OCI-LY1 (cell line): Measurements from ENCODE around the gene MUS81.

Experiments
- H2AFZ ChIP-seq: fragments of 200-600 bp; sonication (generic), shearing (Covaris generic); 2 replicates; pipeline ENCODE4 v1.6.0; 2014; ENCODE audit warnings: antibody characterized with exemption, mild to moderate bottlenecking, low read length
- H3F3A ChIP-seq: fragments of 200-600 bp; sonication (generic), shearing (Covaris generic); 2 replicates; pipeline ENCODE4 v1.6.0; 2014; ENCODE audit warnings: mild to moderate bottlenecking, antibody characterized with exemption, low read length, moderate library complexity; ENCODE audit not compliant: insufficient read depth
- H3K27ac ChIP-seq: fragments of 200-600 bp; sonication (generic); 2 replicates; pipeline ENCODE4 v1.5.1; 2014; ENCODE audit warnings: low read length, mixed run types, mild to moderate bottlenecking, low read depth; ENCODE audit not compliant: poor library complexity, severe bottlenecking
- H3K27me3 ChIP-seq: fragments of 200-600 bp; sonication (generic); 2 replicates; pipeline ENCODE4 v1.6.0; 2014; ENCODE audit warnings: antibody characterized with exemption, mild to moderate bottlenecking, low read length, moderate library complexity; ENCODE audit not compliant: insufficient read depth
- H3K36me3 ChIP-seq: fragments of 200-600 bp; sonication (generic); 2 replicates; pipeline ENCODE4 v1.6.1; 2014; ENCODE audit warnings: mild to moderate bottlenecking, antibody characterized with exemption, low read length, moderate library complexity, mixed read lengths; ENCODE audit not compliant: insufficient read depth
- H3K4me1 ChIP-seq: fragments of 200-600 bp; sonication (generic); 2 replicates; pipeline ENCODE4 v1.5.1; 2014; ENCODE audit warnings: mild to moderate bottlenecking, low read length, moderate library complexity; ENCODE audit not compliant: insufficient read depth, severe bottlenecking
- H3K4me2 ChIP-seq: fragments of 200-600 bp; sonication (generic), shearing (Covaris generic); 2 replicates; pipeline ENCODE4 v1.6.1; 2014; ENCODE audit warnings: low read length
- H3K4me3 ChIP-seq: fragments of 200-600 bp; sonication (generic); 2 replicates; pipeline ENCODE4 v1.5.1; 2014; ENCODE audit warnings: low read length, low read depth, mild to moderate bottlenecking, mixed read lengths; ENCODE audit not compliant: poor library complexity, severe bottlenecking
- H3K79me2 ChIP-seq: fragments of 200-600 bp; shearing (Covaris generic); 2 replicates; pipeline ENCODE4 v1.6.1; 2016; ENCODE audit warnings: mixed run types, low read length, mixed read lengths; ENCODE audit not compliant: insufficient read depth
- H3K9ac ChIP-seq: fragments of 200-600 bp; sonication (generic), shearing (Covaris generic); 2 replicates; pipeline ENCODE4 v1.6.1; 2014; ENCODE audit warnings: mild to moderate bottlenecking, low read length, mixed read lengths
- H3K9me2 ChIP-seq: fragments of 200-600 bp; sonication (generic), shearing (Covaris generic); 2 replicates; pipeline ENCODE4 v1.6.1; 2014; ENCODE audit warnings: low read depth, mild to moderate bottlenecking, low read length, mixed read lengths
- H3K9me3 ChIP-seq: fragments of 200-600 bp; shearing (Covaris generic); 2 replicates; pipeline ENCODE4 v1.6.1; 2014; ENCODE audit warnings: low read length, mixed read lengths
- H4K20me1 ChIP-seq: fragments of 200-600 bp; sonication (generic), shearing (Covaris generic); 2 replicates; pipeline ENCODE4 v1.6.0; 2016; ENCODE audit warnings: mild to moderate bottlenecking, low read length; ENCODE audit not compliant: insufficient read depth
- EZH2 ChIP-seq: fragments of 200-600 bp; sonication (generic), shearing (Covaris generic); IDR thresholded peaks from 2 replicates; pipeline ENCODE4 v1.8.0; 2017; ENCODE audit warnings: borderline replicate concordance, mixed run types, mild to moderate bottlenecking, antibody characterized with exemption, low read length, moderate library complexity, mixed read lengths
- TF ChIP-seq, protein P1 (sequence below): fragments of 200-600 bp; sonication (generic), shearing (Covaris generic); IDR thresholded peaks from 2 replicates; pipeline ENCODE4 v1.5.1; 2017; ENCODE audit warnings: mild to moderate bottlenecking, antibody characterized with exemption, low read length, moderate library complexity, mixed read lengths

The MUS81 gene

DNA sequence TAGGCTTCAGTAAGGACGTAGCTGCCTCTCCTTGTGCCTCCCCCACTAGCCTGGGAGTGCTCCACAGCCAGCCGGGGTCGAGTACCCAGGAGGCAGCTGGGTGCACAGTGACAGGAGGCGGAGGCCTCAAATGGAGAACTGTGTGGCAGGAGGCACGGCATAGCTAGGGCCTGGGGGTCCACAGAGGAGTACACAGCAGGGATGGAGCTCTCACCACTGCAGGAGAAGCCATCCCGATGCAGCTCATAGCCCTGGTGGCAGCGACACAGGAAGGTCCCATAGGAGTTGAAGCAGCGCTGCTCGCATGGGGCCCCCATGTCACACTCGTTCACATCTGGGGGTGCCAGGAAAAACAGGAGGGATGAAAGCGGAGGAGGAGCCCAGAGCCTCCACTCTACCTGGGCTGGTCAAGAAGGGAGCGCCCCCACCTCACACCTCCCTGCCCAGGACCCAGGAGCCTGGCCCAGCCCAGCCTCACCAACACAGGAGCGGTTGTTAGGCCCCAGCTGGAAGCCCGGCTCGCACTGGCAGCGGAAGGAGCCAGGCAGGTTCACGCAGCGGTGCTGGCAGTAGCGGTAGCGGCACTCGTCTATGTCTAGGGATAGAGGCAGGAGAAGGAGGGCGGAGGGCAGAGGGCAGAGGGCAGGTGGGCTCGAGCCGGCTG is 9.5 kb downstream of the MUS81 start:
- Histone ChIP-seq H3K79me2 (no peaks in the 10 kb centered on the region), H3K4me3 (no peak overlapping the region), H3K4me2 (no peak overlapping the region), H3K9ac (no peak overlapping the region), H3K36me3 (peaks cover 27% of the 10 kb centered on the region), H3K9me3 (no peaks in the 10 kb centered on the region), H2AFZ (no peak overlapping the region), H3K27ac (no peak overlapping the region), H3K9me2 (no peaks in the 10 kb centered on the region), H3K27me3 (peaks cover 3% of the 10 kb centered on the region; the same call in 1 of the 2 replicates), H4K20me1 (no peaks in the 10 kb centered on the region), H3K4me1 (peaks cover 10% of the 10 kb centered on the region), H3F3A (no peaks in the 10 kb centered on the region)
- TF ChIP-seq EZH2 = no peak
- TF ChIP-seq, protein P1, sequence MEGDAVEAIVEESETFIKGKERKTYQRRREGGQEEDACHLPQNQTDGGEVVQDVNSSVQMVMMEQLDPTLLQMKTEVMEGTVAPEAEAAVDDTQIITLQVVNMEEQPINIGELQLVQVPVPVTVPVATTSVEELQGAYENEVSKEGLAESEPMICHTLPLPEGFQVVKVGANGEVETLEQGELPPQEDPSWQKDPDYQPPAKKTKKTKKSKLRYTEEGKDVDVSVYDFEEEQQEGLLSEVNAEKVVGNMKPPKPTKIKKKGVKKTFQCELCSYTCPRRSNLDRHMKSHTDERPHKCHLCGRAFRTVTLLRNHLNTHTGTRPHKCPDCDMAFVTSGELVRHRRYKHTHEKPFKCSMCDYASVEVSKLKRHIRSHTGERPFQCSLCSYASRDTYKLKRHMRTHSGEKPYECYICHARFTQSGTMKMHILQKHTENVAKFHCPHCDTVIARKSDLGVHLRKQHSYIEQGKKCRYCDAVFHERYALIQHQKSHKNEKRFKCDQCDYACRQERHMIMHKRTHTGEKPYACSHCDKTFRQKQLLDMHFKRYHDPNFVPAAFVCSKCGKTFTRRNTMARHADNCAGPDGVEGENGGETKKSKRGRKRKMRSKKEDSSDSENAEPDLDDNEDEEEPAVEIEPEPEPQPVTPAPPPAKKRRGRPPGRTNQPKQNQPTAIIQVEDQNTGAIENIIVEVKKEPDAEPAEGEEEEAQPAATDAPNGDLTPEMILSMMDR = no peak

DNA sequence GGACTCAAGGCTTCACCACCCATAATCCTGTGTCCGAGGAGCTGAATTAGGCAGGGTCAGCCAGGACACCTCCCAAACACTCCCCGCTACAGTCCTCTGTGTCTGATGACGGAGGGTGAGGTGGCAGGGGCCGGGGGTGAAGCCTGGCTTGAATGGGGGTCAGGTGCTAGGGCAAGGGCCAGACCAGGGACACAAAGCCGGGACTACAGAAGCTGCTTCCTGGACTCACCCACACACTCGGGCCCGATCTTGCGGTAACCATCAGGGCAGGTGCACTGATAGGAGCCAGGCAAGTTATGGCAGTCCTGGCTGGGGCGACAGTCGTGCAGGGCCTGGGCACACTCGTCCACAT is 10.1 kb downstream of the MUS81 start:
- H3K4me3 ChIP-seq = no peak overlapping the region
- no peak overlapping the region for H3K9ac ChIP-seq
- no peaks in the 10 kb centered on the region for H3K79me2 ChIP-seq
- H4K20me1 ChIP-seq = no peaks in the 10 kb centered on the region
- no peaks in the 10 kb centered on the region for H3F3A ChIP-seq
- no peaks in the 10 kb centered on the region for H3K9me3 ChIP-seq
- H3K27ac ChIP-seq = no peak overlapping the region
- H2AFZ ChIP-seq = no peak overlapping the region
- peaks cover 10% of the 10 kb centered on the region for H3K4me1 ChIP-seq
- TF ChIP-seq EZH2 = no peak
- TF ChIP-seq, protein P1 = no peak
- H3K9me2 ChIP-seq = no peaks in the 10 kb centered on the region
- no peak overlapping the region for H3K4me2 ChIP-seq
- peaks cover 3% of the 10 kb centered on the region; the same call in 1 of the 2 replicates for H3K27me3 ChIP-seq
- peaks cover 22% of the 10 kb centered on the region for H3K36me3 ChIP-seq

DNA sequence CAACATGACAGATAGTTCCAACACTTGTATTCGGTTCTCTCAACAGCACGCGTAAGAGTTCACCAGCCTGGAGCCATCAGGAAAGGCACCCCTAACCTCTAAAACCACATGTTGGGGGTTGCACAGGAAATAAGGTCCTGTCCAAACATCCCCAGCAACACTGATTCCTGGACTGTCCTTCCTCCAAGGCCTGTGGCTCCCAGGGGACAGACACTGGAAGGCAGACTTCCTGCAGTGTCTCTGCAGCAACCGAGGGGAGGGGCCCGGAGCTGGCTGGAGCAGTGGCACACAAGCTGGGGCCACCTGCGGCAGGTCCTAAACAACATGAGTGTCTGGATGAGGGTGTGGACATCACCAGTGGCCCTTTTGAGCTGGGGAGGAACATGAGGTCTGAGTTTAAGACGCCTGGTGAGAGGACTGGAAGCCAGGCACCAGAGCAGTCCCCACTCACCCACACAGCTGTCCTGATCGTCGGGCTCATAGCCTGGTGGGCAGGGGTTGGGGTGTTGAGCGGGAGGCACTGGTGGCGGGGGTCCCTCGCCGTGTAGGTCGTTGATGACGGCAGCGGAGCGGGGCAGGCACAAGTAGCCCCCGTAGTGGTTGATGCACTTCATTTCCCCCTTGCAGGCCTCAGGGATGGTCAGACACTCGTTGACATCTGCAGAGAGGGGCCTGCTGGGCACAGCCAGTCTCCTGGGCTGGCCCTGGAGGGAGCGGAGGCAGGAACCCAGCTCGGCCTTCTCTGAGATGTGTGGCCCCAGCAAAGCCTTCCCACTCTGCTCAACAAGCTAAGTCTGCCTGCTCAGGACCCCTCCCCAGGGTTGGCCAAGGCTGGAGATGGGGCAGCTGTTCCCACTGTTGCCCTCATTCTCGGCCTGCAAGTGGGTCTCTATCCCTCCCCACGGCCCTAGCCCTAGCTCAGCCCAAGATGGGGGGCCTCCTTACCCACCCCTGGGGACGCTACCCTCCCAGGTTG is 10.8 kb downstream of the MUS81 start:
- Histone ChIP-seq H2AFZ (no peak overlapping the region), H3F3A (no peaks in the 10 kb centered on the region), H3K4me1 (peaks cover 10% of the 10 kb centered on the region), H3K27ac (no peak overlapping the region), H3K36me3 (peaks cover 15% of the 10 kb centered on the region), H3K4me3 (no peak overlapping the region), H3K27me3 (peaks cover 3% of the 10 kb centered on the region; the same call in 1 of the 2 replicates), H3K9me2 (no peaks in the 10 kb centered on the region), H4K20me1 (no peaks in the 10 kb centered on the region), H3K4me2 (no peak overlapping the region), H3K79me2 (no peaks in the 10 kb centered on the region), H3K9me3 (no peaks in the 10 kb centered on the region), H3K9ac (no peak overlapping the region)
- TF ChIP-seq, protein P1 = no peak
- TF ChIP-seq EZH2 = no peak
